Calu3 (cell line): ENCODE data around the gene ATG9B. TPM values are rescaled to one million over a fixed set of nuclear protein-coding genes. Genes with fewer than 3 reads are reported as not detected.

Experiments
- BruUV-seq: library from RNA; stranded (reverse); fragments of 400-500 nt; replicated peaks from 2 replicates; lab custom pipeline; 2021; lab: Mats Ljungman, UMichigan
- CTCF ChIA-PET: fragments of 300-600 bp; sonication (Branson Sonifier 250); formaldehyde crosslinking; loops from one replicate; lab custom pipeline; 2022; ENCODE audit warnings: antibody characterized with exemption; lab: Charles Lee
- DNase-seq: peaks from one replicate; pipeline ENCODE4 v3.0.0; 2022
- H3K27ac Mint-ChIP-seq: one replicate; pipeline ENCODE4 v1.8.0; 2022; ENCODE audit warnings: mixed read lengths; ENCODE audit not compliant: unreplicated experiment
- H3K27me3 Mint-ChIP-seq: one replicate; pipeline ENCODE4 v1.8.0; 2022; ENCODE audit warnings: mixed read lengths; ENCODE audit not compliant: unreplicated experiment
- H3K36me3 Mint-ChIP-seq: one replicate; pipeline ENCODE4 v1.8.0; 2022; ENCODE audit warnings: mild to moderate bottlenecking, moderate library complexity, mixed read lengths; ENCODE audit not compliant: insufficient read depth, unreplicated experiment
- H3K4me1 Mint-ChIP-seq: one replicate; pipeline ENCODE4 v1.8.0; 2022; ENCODE audit warnings: mild to moderate bottlenecking, low read depth, mixed read lengths; ENCODE audit not compliant: unreplicated experiment
- H3K4me3 Mint-ChIP-seq: one replicate; pipeline ENCODE4 v1.8.0; 2022; ENCODE audit warnings: mild to moderate bottlenecking, low read depth, moderate library complexity, mixed read lengths; ENCODE audit not compliant: unreplicated experiment
- H3K9me3 Mint-ChIP-seq: one replicate; pipeline ENCODE4 v1.8.0; 2022; ENCODE audit warnings: low read depth, mixed read lengths; ENCODE audit not compliant: unreplicated experiment
- CTCF ChIP-seq: fragments of 200-600 bp; IDR thresholded peaks from one replicate; pipeline ENCODE4 v1.8.0; 2022; ENCODE audit warnings: antibody characterized with exemption; ENCODE audit not compliant: unreplicated experiment
- intact Hi-C: fragments of 100-400 bp; cut with micrococcal nuclease; formaldehyde crosslinking; loops from one replicate; pipeline ENCODE4 v1.10.0; 2022; ENCODE audit not compliant: unreplicated experiment
- total RNA-seq: library from RNA; stranded (reverse); gene quantifications from 2 replicates; pipeline ENCODE4 v1.2.3, GENCODE V29; 2022

ATG9B gene
- total RNA-seq, 1 experiment from 2014 or later: 7.9 TPM

DNA sequence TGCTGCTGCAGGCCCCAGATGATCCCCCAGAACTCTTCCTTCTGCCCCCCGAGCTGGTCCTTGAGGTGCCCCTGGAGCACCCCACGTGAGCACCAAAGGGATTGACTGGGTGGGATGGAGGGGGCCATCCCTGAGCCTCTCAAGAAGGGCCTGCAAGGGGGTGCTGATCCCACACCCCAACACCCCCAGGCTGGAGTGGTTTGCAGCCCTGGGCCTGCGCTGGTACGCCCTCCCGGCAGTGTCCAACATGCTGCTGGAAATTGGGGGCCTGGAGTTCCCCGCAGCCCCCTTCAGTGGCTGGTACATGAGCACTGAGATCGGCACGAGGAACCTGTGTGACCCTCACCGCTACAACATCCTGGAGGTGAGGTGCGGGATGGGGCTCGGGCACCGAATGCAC lies 25.3 kb downstream of the ATG9B start:
- no peak for DNase-seq
- intact Hi-C loops: no loop called here
- no peak overlapping the region for H3K27ac Mint-ChIP-seq
- no peak overlapping the region for H3K4me3 Mint-ChIP-seq
- peaks cover 24% of the 10 kb centered on the region for H3K27me3 Mint-ChIP-seq
- no peaks in the 10 kb centered on the region for H3K9me3 Mint-ChIP-seq
- TF ChIP-seq CTCF: no peak
- CTCF ChIA-PET: interaction anchor here (0.7 kb wide), 1 partner anchor 13 kb away, joined by 4 read pairs; no protein-coding TSS in a partner anchor
- BruUV-seq: no TSS peak
- H3K36me3 Mint-ChIP-seq: no peaks in the 10 kb centered on the region
- H3K4me1 Mint-ChIP-seq: peaks cover 9% of the 10 kb centered on the region

DNA sequence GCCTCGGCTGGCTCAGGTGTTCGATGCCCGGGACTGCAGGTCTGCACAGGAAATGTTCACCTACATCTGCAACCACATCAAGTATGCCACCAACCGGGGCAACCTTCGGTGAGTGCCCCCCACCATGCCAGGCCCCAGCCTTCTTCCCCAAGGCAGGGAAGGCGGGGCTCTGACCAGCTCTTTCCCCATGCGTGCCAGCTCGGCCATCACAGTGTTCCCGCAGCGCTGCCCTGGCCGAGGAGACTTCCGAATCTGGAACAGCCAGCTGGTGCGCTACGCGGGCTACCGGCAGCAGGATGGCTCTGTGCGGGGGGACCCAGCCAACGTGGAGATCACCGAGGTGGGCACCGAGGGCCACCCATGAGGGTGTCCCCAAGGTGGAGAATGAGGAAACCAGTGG lies 26.0 kb downstream of the ATG9B start:
- Mint-ChIP-seq H3K27me3 (peaks cover 24% of the 10 kb centered on the region), H3K4me1 (peaks cover 3% of the 10 kb centered on the region), H3K27ac (no peak overlapping the region), H3K36me3 (no peaks in the 10 kb centered on the region), H3K4me3 (no peak overlapping the region), H3K9me3 (no peaks in the 10 kb centered on the region)
- no TSS peak for BruUV-seq
- CTCF ChIA-PET: no interaction called here
- intact Hi-C loops: no loop called here
- no peak for TF ChIP-seq CTCF
- no peak for DNase-seq

GRCh38 chr7:150997817-150998216 lies 26.5 kb downstream of the ATG9B start:
- peaks cover 24% of the 10 kb centered on the region for H3K27me3 Mint-ChIP-seq
- CTCF ChIA-PET: no interaction called here
- no TSS peak for BruUV-seq
- no peak for DNase-seq
- H3K9me3 Mint-ChIP-seq: no peaks in the 10 kb centered on the region
- intact Hi-C loops: no loop called here
- no peak overlapping the region for H3K27ac Mint-ChIP-seq
- no peaks in the 10 kb centered on the region for H3K36me3 Mint-ChIP-seq
- TF ChIP-seq CTCF: no peak
- no peak overlapping the region for H3K4me3 Mint-ChIP-seq
- H3K4me1 Mint-ChIP-seq: peaks cover 2% of the 10 kb centered on the region

GRCh38 chr7:150997075-150997511 lies 27.2 kb downstream of the ATG9B start:
- no peak overlapping the region for H3K4me3 Mint-ChIP-seq
- H3K36me3 Mint-ChIP-seq: no peaks in the 10 kb centered on the region
- intact Hi-C loops: no loop called here
- H3K27me3 Mint-ChIP-seq: peaks cover 24% of the 10 kb centered on the region
- H3K27ac Mint-ChIP-seq: no peak overlapping the region
- H3K4me1 Mint-ChIP-seq: peaks cover 8% of the 10 kb centered on the region
- no peak for TF ChIP-seq CTCF
- CTCF ChIA-PET: no interaction called here
- peaks cover 2% of the 10 kb centered on the region for H3K9me3 Mint-ChIP-seq
- no TSS peak for BruUV-seq
- DNase-seq: no peak
